Adrenal gland (tissue), 5 donors: Measurements from ENCODE around the gene SHKBP1.

Experiments used
- POLR2A ChIP-seq, 2 donors: fragments of 450-650 bp; IDR thresholded peaks; one replicate each; pipeline ENCODE4 v1.6.1; 2017; ENCODE audit warnings: antibody characterized with exemption in 2 of 2, mild to moderate bottlenecking in 2 of 2, moderate library complexity in 1 of 2
- TF ChIP-seq, protein P1 (sequence below), 6 experiments: fragments of 450-650 bp in 4 of 6; fragments of 200-600 bp in 2 of 6; sonication (generic) in 1 of 6; IDR thresholded peaks; 1 replicate in 5 of 6; 2 replicates in 1 of 6; pipeline versions ENCODE4 v1.5.1 to v1.8.0; 2016 to 2021; ENCODE audit warnings: antibody characterized with exemption in 6 of 6, mild to moderate bottlenecking in 2 of 6, moderate library complexity in 1 of 6
- donor health status: DM: no; HTN: no; CAD: no.

- TF ChIP-seq, protein P1, sequence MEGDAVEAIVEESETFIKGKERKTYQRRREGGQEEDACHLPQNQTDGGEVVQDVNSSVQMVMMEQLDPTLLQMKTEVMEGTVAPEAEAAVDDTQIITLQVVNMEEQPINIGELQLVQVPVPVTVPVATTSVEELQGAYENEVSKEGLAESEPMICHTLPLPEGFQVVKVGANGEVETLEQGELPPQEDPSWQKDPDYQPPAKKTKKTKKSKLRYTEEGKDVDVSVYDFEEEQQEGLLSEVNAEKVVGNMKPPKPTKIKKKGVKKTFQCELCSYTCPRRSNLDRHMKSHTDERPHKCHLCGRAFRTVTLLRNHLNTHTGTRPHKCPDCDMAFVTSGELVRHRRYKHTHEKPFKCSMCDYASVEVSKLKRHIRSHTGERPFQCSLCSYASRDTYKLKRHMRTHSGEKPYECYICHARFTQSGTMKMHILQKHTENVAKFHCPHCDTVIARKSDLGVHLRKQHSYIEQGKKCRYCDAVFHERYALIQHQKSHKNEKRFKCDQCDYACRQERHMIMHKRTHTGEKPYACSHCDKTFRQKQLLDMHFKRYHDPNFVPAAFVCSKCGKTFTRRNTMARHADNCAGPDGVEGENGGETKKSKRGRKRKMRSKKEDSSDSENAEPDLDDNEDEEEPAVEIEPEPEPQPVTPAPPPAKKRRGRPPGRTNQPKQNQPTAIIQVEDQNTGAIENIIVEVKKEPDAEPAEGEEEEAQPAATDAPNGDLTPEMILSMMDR (IDR thresholded peaks at IDR 0.05): peak in 1 of 6 experiments; percentile 6
- TF ChIP-seq POLR2A (IDR thresholded peaks at IDR 0.05): peak in 1 of 2 donors; percentile 45
Observed at GRCh38 chr19:40614622-40615411, 38.1 kb downstream of the SHKBP1 start.
